MM.1S (cell line): ENCODE measurements around the gene LSMEM2.

ENCODE experiments used
- CTCF ChIP-seq: fragments of 300-600 bp; sonication (generic); IDR thresholded peaks from 2 replicates; pipeline ENCODE4 v1.5.1; 2016; ENCODE audit warnings: antibody characterized with exemption, low read length, mixed read lengths
- EZH2 ChIP-seq: fragments of 300-600 bp; sonication (generic); optimal IDR thresholded peaks from 2 replicates; pipeline ENCODE3; 2017; ENCODE audit warnings: low read depth, mild to moderate bottlenecking, antibody characterized with exemption, low read length, mixed read lengths

- TF ChIP-seq CTCF = no peak
- no peak for TF ChIP-seq EZH2
Observed at GRCh38 chr3:50314816-50315215, 35.9 kb downstream of the LSMEM2 start.
